Measurements from ENCODE around the gene NYNRIN. TPM values are rescaled to one million over a fixed set of nuclear protein-coding genes. Genes with fewer than 3 reads are reported as not detected.

NYNRIN gene
- total RNA-seq, 1 donor from 2014 or later = 40.0 TPM

DNA sequence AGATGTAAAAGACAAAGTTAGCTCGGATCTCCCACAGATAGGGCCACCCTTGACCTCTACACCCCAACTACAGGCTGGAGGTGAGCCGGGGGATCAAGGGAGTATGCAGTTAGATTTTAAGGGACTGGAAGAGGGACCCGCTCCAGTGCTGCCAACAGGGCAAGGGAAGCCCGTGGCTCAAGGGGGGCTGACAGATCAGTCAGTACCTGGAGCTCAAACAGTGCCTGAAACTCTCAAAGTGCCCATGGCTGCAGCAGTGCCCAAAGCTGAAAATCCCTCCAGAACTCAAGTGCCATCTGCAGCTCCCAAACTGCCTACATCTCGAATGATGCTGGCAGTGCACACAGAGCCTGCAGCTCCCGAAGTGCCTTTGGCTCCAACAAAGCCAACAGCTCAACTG is 10.4 kb downstream of the NYNRIN start:
- Mint-ChIP-seq H3K27me3 (no peaks in the 10 kb centered on the region), H3K9me3 (ENCODE audit: low read depth) (no peaks in the 10 kb centered on the region), H3K4me3 (ENCODE audit: low read depth) (no peak overlapping the region), H3K27ac (no peak overlapping the region), H3K36me3 (ENCODE audit: insufficient read depth) (peaks cover 10% of the 10 kb centered on the region), H3K4me1 (ENCODE audit: low read depth) (no peaks in the 10 kb centered on the region)
- TF ChIP-seq, protein P1, sequence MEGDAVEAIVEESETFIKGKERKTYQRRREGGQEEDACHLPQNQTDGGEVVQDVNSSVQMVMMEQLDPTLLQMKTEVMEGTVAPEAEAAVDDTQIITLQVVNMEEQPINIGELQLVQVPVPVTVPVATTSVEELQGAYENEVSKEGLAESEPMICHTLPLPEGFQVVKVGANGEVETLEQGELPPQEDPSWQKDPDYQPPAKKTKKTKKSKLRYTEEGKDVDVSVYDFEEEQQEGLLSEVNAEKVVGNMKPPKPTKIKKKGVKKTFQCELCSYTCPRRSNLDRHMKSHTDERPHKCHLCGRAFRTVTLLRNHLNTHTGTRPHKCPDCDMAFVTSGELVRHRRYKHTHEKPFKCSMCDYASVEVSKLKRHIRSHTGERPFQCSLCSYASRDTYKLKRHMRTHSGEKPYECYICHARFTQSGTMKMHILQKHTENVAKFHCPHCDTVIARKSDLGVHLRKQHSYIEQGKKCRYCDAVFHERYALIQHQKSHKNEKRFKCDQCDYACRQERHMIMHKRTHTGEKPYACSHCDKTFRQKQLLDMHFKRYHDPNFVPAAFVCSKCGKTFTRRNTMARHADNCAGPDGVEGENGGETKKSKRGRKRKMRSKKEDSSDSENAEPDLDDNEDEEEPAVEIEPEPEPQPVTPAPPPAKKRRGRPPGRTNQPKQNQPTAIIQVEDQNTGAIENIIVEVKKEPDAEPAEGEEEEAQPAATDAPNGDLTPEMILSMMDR (IDR thresholded peaks at IDR 0.05; ENCODE audit: unreplicated experiment) = no peak
- no peak for DNase-seq (ENCODE audit: low spot score, unreplicated experiment)

GRCh38 chr14:24409956-24410355 is 11.2 kb downstream of the NYNRIN start:
- no peak for DNase-seq (ENCODE audit: low spot score, unreplicated experiment)
- H3K27me3 Mint-ChIP-seq = no peaks in the 10 kb centered on the region
- no peak overlapping the region for H3K4me3 Mint-ChIP-seq (ENCODE audit: low read depth)
- no peak overlapping the region for H3K27ac Mint-ChIP-seq
- TF ChIP-seq, protein P1 (IDR thresholded peaks at IDR 0.05; ENCODE audit: unreplicated experiment) = no peak
- H3K36me3 Mint-ChIP-seq (ENCODE audit: insufficient read depth) = peaks cover 12% of the 10 kb centered on the region
- H3K4me1 Mint-ChIP-seq (ENCODE audit: low read depth) = no peaks in the 10 kb centered on the region
- H3K9me3 Mint-ChIP-seq (ENCODE audit: low read depth) = no peaks in the 10 kb centered on the region

DNA sequence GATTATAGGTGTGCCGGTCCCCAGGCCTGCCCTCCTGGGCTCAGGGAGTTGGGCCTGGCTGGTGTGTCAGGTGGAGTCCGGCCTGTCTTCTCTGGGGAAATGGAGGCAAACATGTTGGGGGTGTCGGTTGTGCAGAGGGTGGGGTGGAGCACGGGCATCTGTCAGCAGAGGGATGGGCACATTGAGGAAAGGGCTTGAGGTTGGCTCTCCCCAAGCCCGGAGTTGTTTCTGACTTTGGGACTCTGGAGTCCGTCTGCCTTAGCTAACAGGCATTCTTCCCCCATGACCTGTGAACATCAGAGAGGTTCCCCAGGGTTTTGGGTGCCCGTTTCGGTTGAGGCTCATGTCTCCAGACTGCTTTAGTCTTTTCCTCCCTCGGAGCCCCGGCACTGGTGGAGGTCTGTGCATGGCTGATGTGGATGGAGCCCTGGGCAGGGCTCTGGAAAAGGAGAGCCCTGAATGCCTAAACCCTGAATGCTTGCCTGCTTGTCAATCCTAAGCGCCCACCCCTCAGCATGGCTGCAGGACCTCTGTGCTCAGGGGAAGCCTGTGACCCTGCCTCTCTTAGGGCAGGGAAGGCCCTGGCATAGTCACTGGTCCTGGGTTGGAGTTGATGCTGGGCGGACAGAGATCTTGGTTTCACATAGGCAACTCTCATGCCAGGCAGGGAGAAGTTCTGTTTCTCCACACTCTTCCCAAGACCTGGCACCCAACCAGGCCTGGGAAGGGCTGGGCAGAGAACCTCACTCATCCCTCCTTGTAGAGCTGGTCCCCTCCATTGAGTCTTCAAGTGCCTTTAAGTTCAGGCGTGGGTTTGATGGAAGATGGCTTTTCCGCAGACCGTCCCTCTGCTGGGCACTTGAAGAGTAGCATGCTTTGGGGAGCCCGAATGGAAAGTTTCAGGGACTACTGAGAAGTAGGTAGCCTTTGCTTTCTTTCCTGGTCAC is 12.9 kb downstream of the NYNRIN start:
- no peaks in the 10 kb centered on the region for H3K9me3 Mint-ChIP-seq (ENCODE audit: low read depth)
- TF ChIP-seq, protein P1 (IDR thresholded peaks at IDR 0.05; ENCODE audit: unreplicated experiment) = peak; percentile 68
- no peaks in the 10 kb centered on the region for H3K27me3 Mint-ChIP-seq
- no peak for DNase-seq (ENCODE audit: low spot score, unreplicated experiment)
- H3K4me3 Mint-ChIP-seq (ENCODE audit: low read depth) = no peak overlapping the region
- H3K36me3 Mint-ChIP-seq (ENCODE audit: insufficient read depth) = peaks cover 15% of the 10 kb centered on the region
- peak overlapping the region; percentile 38 for H3K27ac Mint-ChIP-seq
- H3K4me1 Mint-ChIP-seq (ENCODE audit: low read depth) = no peaks in the 10 kb centered on the region

DNA sequence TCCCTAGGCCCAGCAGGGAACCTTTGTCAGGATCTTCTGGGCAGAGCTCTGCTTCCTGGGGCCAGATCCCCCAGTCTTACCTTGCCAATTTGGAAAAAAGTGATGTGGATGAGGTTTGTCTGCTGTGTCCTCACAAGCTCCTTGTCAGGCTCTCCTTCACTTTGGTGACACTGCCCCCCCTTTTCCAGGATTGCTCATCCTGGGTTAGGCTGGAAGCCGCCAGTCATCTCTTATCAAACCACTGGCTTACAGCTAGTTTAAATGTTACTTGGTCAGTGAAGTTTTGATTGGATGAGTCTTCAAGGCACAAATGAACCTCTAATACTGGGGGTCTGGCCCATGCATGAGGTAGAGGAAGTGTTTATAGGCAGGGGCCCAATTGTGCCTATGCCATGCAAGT is 15.3 kb downstream of the NYNRIN start:
- TF ChIP-seq, protein P1 (IDR thresholded peaks at IDR 0.05; ENCODE audit: unreplicated experiment) = no peak
- H3K36me3 Mint-ChIP-seq (ENCODE audit: insufficient read depth) = peaks cover 15% of the 10 kb centered on the region
- no peaks in the 10 kb centered on the region for H3K4me1 Mint-ChIP-seq (ENCODE audit: low read depth)
- H3K4me3 Mint-ChIP-seq (ENCODE audit: low read depth) = no peak overlapping the region
- no peaks in the 10 kb centered on the region for H3K9me3 Mint-ChIP-seq (ENCODE audit: low read depth)
- H3K27me3 Mint-ChIP-seq = peaks cover 7% of the 10 kb centered on the region
- no peak for DNase-seq (ENCODE audit: low spot score, unreplicated experiment)
- H3K27ac Mint-ChIP-seq = no peak overlapping the region

DNA sequence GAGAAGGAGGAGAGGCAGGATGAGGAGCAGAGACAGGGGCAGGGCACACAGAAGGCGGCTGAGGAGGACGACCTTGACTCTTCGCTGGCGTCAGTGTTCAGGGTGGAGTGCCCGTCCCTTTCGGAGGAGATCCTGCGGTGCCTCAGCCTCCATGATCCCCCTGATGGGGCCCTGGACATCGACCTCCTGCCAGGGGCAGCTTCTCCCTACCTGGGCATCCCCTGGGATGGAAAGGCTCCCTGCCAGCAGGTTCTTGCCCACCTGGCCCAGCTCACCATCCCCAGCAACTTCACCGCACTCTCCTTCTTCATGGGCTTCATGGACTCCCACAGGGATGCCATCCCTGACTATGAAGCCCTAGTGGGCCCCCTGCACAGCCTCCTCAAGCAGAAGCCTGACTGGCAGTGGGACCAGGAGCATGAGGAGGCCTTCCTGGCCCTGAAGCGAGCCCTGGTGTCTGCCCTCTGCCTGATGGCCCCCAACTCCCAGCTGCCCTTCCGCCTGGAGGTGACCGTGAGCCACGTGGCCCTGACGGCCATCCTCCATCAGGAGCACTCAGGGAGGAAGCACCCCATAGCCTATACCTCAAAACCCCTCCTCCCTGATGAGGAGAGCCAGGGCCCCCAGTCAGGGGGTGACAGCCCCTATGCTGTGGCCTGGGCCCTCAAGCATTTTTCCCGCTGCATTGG is 16.1 kb downstream of the NYNRIN start:
- H3K9me3 Mint-ChIP-seq (ENCODE audit: low read depth) = no peaks in the 10 kb centered on the region

More for the DNA sequence above, 16.1 kb downstream of the NYNRIN start:
- Mint-ChIP-seq H3K27ac (no peak overlapping the region), H3K4me1 (ENCODE audit: low read depth) (no peaks in the 10 kb centered on the region), H3K36me3 (ENCODE audit: insufficient read depth) (peaks cover 15% of the 10 kb centered on the region), H3K4me3 (ENCODE audit: low read depth) (no peak overlapping the region), H3K27me3 (peaks cover 14% of the 10 kb centered on the region)
- no peak for DNase-seq (ENCODE audit: low spot score, unreplicated experiment)
- TF ChIP-seq, protein P1 (IDR thresholded peaks at IDR 0.05; ENCODE audit: unreplicated experiment) = no peak
